K562 (cell line): ENCODE results near the gene ECM1. TPM values are rescaled to one million over a fixed set of nuclear protein-coding genes. Genes with fewer than 3 reads are reported as not detected.

Experiments used
- DMBX1 ChIP-seq: fragments of 250-450 bp; sonication (Bioruptor Pico); IDR thresholded peaks from 2 replicates; pipeline ENCODE4 v1.8.0; 2022; ENCODE audit warnings: inconsistent platforms, mild to moderate bottlenecking, moderate library complexity, borderline replicate concordance
- EGR1 ChIP-seq: fragments of 450-650 bp; conservative IDR thresholded peaks from 2 replicates; pipeline ENCODE4 v1.6.1; 2017; ENCODE audit warnings: mild to moderate bottlenecking
- GABPA ChIP-seq: fragments of 200-800 bp; sonication (Bioruptor generic); conservative IDR thresholded peaks from 2 replicates; pipeline ENCODE4 v1.6.1; 2016; ENCODE audit warnings: low read depth, missing genetic modification characterization, missing compliant biosample characterization
- MIER1 ChIP-seq: fragments of 450-650 bp; IDR thresholded peaks from 2 replicates; pipeline ENCODE4 v1.6.1; 2016; ENCODE audit warnings: antibody characterized with exemption, mild to moderate bottlenecking, low read depth
- RBBP5 ChIP-seq: fragments of 200-600 bp; sonication (generic); IDR thresholded peaks from 2 replicates; pipeline ENCODE4 v1.6.1; 2012; ENCODE audit warnings: borderline replicate concordance, mild to moderate bottlenecking, low read length, control low read depth, inconsistent platforms; ENCODE audit not compliant: insufficient read depth, poor library complexity, severe bottlenecking
- STAT5B ChIP-seq: fragments of 250-450 bp; sonication (Bioruptor Pico); IDR thresholded peaks from 2 replicates; pipeline ENCODE4 v1.8.0; 2021; ENCODE audit warnings: mild to moderate bottlenecking, inconsistent platforms
- TAF15 ChIP-seq: fragments of 200-400 bp; formaldehyde crosslinking; IDR thresholded peaks from 2 replicates; pipeline ENCODE4 v1.6.1; 2017; ENCODE audit warnings: mild to moderate bottlenecking, low read depth, low read length, moderate library complexity
- ZBTB7A ChIP-seq: IDR thresholded peaks from 2 replicates; pipeline ENCODE4 v1.6.1; 2011; ENCODE audit warnings: low read depth, mild to moderate bottlenecking, low read length, moderate library complexity, borderline replicate concordance; ENCODE audit not compliant: control insufficient read depth
- ZNF175 ChIP-seq: fragments of 200-800 bp; sonication (Bioruptor generic); IDR thresholded peaks from 2 replicates; pipeline ENCODE4 v1.6.1; 2016; ENCODE audit warnings: low read depth, mild to moderate bottlenecking, missing genetic modification characterization, missing compliant biosample characterization
- ZNF436 ChIP-seq: fragments of 250-450, 450-650 bp; sonication (Bioruptor Pico); formaldehyde crosslinking; IDR thresholded peaks from 2 replicates; pipeline ENCODE4 v1.7.0; 2020; ENCODE audit warnings: mild to moderate bottlenecking
- polyA plus RNA-seq, 8 experiments: library from polyadenylated mRNA; depleted of rRNA in 4 of 8; stranded (reverse) in 5 of 8; unstranded in 3 of 8; fragments of >200 nt; fragmentation: Nextera tagmentation in 2 of 8; fragmentation: Illumina TruSeq in 1 of 8; extraction: Ambion mirVana in 2 of 8; extraction: Trizol in 1 of 8; gene quantifications; 2 replicates each; pipeline versions ENCODE4 v1.2.1 to v1.2.3, GENCODE V29; 2011 to 2014; ENCODE audit warnings: inconsistent platforms in 1 of 8, missing spikeins in 1 of 8
- total RNA-seq, 7 experiments: library from RNA; depleted of rRNA in 6 of 7; stranded (reverse); fragments of >200 nt in 6 of 7; fragmentation: Illumina TruSeq in 2 of 7; extraction: Trizol in 2 of 7; gene quantifications; 2 replicates each; pipeline versions ENCODE4 v1.2.1 to v1.2.3, GENCODE V29; 2011 to 2021; ENCODE audit warnings: low replicate concordance in 1 of 7
- TF ChIP-seq, protein P1 (sequence below), 2 experiments: fragments of 450-650 bp in 1 of 2; IDR thresholded peaks; 2 replicates each; pipeline ENCODE4 v1.6.1; 2011 to 2017; ENCODE audit warnings: low read depth in 2 of 2, antibody characterized with exemption in 1 of 2, borderline replicate concordance in 1 of 2, low read length in 1 of 2, mild to moderate bottlenecking in 1 of 2, mixed read lengths in 1 of 2; ENCODE audit not compliant: control insufficient read depth in 1 of 2
- TF ChIP-seq, protein P2 (sequence below): fragments of 450-650 bp; conservative IDR thresholded peaks from 2 replicates; pipeline ENCODE4 v1.6.1; 2016; ENCODE audit warnings: missing genetic modification characterization, low read depth, mild to moderate bottlenecking, missing compliant biosample characterization, moderate library complexity
- TF ChIP-seq, protein P3 (sequence below): fragments of 250-450 bp; sonication (Bioruptor Pico); IDR thresholded peaks from 2 replicates; pipeline ENCODE4 v1.8.0; 2021; ENCODE audit warnings: borderline replicate concordance, mild to moderate bottlenecking, moderate library complexity; ENCODE audit not compliant: poor library complexity, severe bottlenecking
- TF ChIP-seq, protein P4 (sequence below), 2 experiments: IDR thresholded peaks; 2 replicates each; pipeline ENCODE4 v1.6.1; 2011; ENCODE audit warnings: borderline replicate concordance in 1 of 2, control low read depth in 1 of 2, low read depth in 1 of 2, low read length in 1 of 2, mild to moderate bottlenecking in 1 of 2, mixed read lengths in 1 of 2, moderate library complexity in 1 of 2; ENCODE audit not compliant: insufficient read depth in 1 of 2, insufficient read length in 1 of 2, poor library complexity in 1 of 2, severe bottlenecking in 1 of 2; ENCODE audit errors: extremely low read depth in 1 of 2
- TF ChIP-seq, protein P5 (sequence below): sonication (generic); formaldehyde crosslinking; IDR thresholded peaks from 2 replicates; pipeline ENCODE4 v1.8.0; 2022; ENCODE audit warnings: missing genetic modification reagents, mild to moderate bottlenecking, moderate library complexity, borderline replicate concordance

ECM1 gene
- total and polyA plus RNA-seq, 9 of the 15 experiments (the other 6 are each of a cell fraction or from before 2014, with no cell fraction given): 6.6 to 52.2 (median 12.8) TPM

DNA sequence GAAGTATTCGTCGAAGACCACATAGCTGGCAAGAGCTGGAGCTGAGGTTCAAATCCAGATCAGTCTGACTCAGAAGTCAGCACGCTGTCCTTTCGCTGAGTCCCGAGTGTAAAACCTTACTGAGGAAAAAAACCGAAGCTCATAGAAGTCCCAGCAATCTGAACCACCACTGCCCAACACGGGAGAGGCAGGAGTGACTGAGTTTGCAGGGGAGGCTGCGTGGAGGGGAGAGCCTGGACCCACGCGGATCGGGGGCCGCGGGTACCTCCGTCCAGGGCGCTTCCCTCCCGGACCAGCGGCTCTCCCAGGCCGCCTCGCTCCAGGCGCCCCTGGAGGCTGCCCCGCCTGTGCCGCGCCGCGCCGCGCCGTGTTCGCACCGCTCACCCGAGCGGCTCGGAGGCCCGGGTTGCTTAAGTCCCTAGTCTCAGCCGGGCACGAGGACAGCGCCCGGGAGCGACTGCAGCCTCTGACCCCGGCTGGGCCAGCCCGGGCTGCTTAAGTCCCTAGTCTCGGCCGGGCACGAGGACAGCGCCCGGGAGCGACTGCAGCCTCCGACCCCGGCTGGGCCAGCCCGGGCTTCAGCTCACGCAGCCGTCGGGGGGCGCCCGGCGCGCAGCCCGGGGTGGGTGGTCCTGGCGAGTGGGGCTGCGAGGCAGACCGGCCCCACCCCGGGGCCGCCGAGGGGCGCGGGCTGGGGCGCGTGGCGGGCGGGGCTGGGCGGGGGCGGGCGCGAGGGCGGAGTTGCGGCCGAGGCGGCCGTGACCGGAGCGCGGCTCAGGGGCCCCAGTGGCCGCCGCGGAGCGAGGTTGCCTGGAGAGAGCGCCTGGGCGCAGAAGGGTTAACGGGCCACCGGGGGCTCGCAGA, 41.0 kb downstream of the ECM1 start, which contains the start of gene ADAMTSL4 (continued):
- TF ChIP-seq EGR1 (no peak), RBBP5 (peak; percentile 52), ZNF175 (CRISPR knock-in tag) (no peak), DMBX1 (CRISPR knock-in tag) (peak; percentile 80), STAT5B (CRISPR knock-in tag) (no peak), GABPA (tag) (peak; percentile 20; the same call in 1 of the 2 replicates), MIER1 (no peak; the same call in 1 of the 2 replicates), ZNF436 (CRISPR knock-in tag) (no peak), ZBTB7A (peak; percentile 99), TAF15 (no peak)
- TF ChIP-seq, protein P1, sequence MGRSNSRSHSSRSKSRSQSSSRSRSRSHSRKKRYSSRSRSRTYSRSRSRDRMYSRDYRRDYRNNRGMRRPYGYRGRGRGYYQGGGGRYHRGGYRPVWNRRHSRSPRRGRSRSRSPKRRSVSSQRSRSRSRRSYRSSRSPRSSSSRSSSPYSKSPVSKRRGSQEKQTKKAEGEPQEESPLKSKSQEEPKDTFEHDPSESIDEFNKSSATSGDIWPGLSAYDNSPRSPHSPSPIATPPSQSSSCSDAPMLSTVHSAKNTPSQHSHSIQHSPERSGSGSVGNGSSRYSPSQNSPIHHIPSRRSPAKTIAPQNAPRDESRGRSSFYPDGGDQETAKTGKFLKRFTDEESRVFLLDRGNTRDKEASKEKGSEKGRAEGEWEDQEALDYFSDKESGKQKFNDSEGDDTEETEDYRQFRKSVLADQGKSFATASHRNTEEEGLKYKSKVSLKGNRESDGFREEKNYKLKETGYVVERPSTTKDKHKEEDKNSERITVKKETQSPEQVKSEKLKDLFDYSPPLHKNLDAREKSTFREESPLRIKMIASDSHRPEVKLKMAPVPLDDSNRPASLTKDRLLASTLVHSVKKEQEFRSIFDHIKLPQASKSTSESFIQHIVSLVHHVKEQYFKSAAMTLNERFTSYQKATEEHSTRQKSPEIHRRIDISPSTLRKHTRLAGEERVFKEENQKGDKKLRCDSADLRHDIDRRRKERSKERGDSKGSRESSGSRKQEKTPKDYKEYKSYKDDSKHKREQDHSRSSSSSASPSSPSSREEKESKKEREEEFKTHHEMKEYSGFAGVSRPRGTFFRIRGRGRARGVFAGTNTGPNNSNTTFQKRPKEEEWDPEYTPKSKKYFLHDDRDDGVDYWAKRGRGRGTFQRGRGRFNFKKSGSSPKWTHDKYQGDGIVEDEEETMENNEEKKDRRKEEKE (IDR thresholded peaks at IDR 0.05; ENCODE audit: borderline replicate concordance in 1 of 2, control insufficient read depth in 1 of 2, low read depth in 2 of 2, low read length in 1 of 2): 0 out of 4 replicates have a peak, but pooled peaks of 1 of the 2 experiments have one; percentile 29
- TF ChIP-seq, protein P2, sequence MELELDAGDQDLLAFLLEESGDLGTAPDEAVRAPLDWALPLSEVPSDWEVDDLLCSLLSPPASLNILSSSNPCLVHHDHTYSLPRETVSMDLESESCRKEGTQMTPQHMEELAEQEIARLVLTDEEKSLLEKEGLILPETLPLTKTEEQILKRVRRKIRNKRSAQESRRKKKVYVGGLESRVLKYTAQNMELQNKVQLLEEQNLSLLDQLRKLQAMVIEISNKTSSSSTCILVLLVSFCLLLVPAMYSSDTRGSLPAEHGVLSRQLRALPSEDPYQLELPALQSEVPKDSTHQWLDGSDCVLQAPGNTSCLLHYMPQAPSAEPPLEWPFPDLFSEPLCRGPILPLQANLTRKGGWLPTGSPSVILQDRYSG (tag): no peak
- TF ChIP-seq, protein P3, sequence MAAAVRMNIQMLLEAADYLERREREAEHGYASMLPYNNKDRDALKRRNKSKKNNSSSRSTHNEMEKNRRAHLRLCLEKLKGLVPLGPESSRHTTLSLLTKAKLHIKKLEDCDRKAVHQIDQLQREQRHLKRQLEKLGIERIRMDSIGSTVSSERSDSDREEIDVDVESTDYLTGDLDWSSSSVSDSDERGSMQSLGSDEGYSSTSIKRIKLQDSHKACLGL (CRISPR knock-in tag): no peak
- TF ChIP-seq, protein P4, sequence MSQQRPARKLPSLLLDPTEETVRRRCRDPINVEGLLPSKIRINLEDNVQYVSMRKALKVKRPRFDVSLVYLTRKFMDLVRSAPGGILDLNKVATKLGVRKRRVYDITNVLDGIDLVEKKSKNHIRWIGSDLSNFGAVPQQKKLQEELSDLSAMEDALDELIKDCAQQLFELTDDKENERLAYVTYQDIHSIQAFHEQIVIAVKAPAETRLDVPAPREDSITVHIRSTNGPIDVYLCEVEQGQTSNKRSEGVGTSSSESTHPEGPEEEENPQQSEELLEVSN (IDR thresholded peaks at IDR 0.05; ENCODE audit: borderline replicate concordance in 1 of 2, extremely low read depth in 1 of 2, insufficient read depth in 1 of 2, insufficient read length in 1 of 2, low read depth in 1 of 2, low read length in 1 of 2, poor library complexity in 1 of 2, severe bottlenecking in 1 of 2): peak; percentile 44 to 86
- TF ChIP-seq, protein P5, sequence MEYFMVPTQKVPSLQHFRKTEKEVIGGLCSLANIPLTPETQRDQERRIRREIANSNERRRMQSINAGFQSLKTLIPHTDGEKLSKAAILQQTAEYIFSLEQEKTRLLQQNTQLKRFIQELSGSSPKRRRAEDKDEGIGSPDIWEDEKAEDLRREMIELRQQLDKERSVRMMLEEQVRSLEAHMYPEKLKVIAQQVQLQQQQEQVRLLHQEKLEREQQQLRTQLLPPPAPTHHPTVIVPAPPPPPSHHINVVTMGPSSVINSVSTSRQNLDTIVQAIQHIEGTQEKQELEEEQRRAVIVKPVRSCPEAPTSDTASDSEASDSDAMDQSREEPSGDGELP (CRISPR knock-in tag): 0 out of 2 replicates have a peak, but pooled peaks have one; percentile 14
